RWPE2 (cell line): ENCODE measurements around the gene OR8G5.
A peak's percentile ranks its signal among the peaks of the same experiment; 100 is the strongest.

Experiments
- ATAC-seq: fragments of 200-7000 bp; cut with Tn5 transposase; 3 replicates; pipeline ENCODE4 v1.9.1; 2021; ENCODE audit warnings: low read depth
- DNase-seq: peaks from one replicate; pipeline ENCODE4 v3.0.0-alpha.2; 2020; ENCODE audit warnings: low spot score
- H3K27ac ChIP-seq: fragments of 450-650 bp; 2 replicates; pipeline ENCODE4 v1.5.1; 2017; ENCODE audit warnings: mild to moderate bottlenecking; ENCODE audit not compliant: poor library complexity, severe bottlenecking
- H3K27me3 ChIP-seq: fragments of 250-450 bp; sonication (Bioruptor Pico); 2 replicates; pipeline ENCODE4 v1.5.1; 2021; ENCODE audit warnings: mild to moderate bottlenecking, moderate library complexity; ENCODE audit not compliant: insufficient read depth, poor library complexity, severe bottlenecking
- H3K36me3 ChIP-seq: fragments of 250-450 bp; sonication (Bioruptor Pico); 2 replicates; pipeline ENCODE4 v1.5.1; 2020; ENCODE audit warnings: low read depth, mild to moderate bottlenecking, moderate library complexity
- H3K4me1 ChIP-seq: fragments of 250-450 bp; sonication (Bioruptor Pico); 2 replicates; pipeline ENCODE4 v1.5.1; 2021; ENCODE audit warnings: mild to moderate bottlenecking, moderate library complexity; ENCODE audit not compliant: insufficient read depth, poor library complexity, severe bottlenecking
- H3K4me3 ChIP-seq: fragments of 250-450 bp; sonication (Bioruptor Pico); 2 replicates; pipeline ENCODE4 v1.5.1; 2021; ENCODE audit warnings: mild to moderate bottlenecking, moderate library complexity; ENCODE audit not compliant: severe bottlenecking
- H3K9me3 ChIP-seq: fragments of 250-450 bp; sonication (Bioruptor Pico); 2 replicates; pipeline ENCODE4 v1.5.1; 2021; ENCODE audit warnings: mild to moderate bottlenecking, moderate library complexity; ENCODE audit not compliant: severe bottlenecking
- TF ChIP-seq, protein P1 (sequence below): fragments of 450-650 bp; IDR thresholded peaks from one replicate; pipeline ENCODE4 v1.5.1; 2017; ENCODE audit warnings: mild to moderate bottlenecking, moderate library complexity; ENCODE audit not compliant: poor library complexity, severe bottlenecking

The OR8G5 gene

GRCh38 chr11:124302347-124303125 lies 46.4 kb downstream of the OR8G5 start:
- no peak for ATAC-seq
- Histone ChIP-seq H3K27ac (no peak overlapping the region), H3K4me3 (no peak overlapping the region), H3K27me3 (peaks cover 7% of the 10 kb centered on the region), H3K36me3 (no peaks in the 10 kb centered on the region), H3K9me3 (no peaks in the 10 kb centered on the region), H3K4me1 (no peaks in the 10 kb centered on the region)
- no peak for DNase-seq
- TF ChIP-seq, protein P1, sequence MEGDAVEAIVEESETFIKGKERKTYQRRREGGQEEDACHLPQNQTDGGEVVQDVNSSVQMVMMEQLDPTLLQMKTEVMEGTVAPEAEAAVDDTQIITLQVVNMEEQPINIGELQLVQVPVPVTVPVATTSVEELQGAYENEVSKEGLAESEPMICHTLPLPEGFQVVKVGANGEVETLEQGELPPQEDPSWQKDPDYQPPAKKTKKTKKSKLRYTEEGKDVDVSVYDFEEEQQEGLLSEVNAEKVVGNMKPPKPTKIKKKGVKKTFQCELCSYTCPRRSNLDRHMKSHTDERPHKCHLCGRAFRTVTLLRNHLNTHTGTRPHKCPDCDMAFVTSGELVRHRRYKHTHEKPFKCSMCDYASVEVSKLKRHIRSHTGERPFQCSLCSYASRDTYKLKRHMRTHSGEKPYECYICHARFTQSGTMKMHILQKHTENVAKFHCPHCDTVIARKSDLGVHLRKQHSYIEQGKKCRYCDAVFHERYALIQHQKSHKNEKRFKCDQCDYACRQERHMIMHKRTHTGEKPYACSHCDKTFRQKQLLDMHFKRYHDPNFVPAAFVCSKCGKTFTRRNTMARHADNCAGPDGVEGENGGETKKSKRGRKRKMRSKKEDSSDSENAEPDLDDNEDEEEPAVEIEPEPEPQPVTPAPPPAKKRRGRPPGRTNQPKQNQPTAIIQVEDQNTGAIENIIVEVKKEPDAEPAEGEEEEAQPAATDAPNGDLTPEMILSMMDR: no peak

GRCh38 chr11:124307093-124307492 lies 50.9 kb downstream of the OR8G5 start:
- Histone ChIP-seq H3K4me1 (no peaks in the 10 kb centered on the region), H3K27me3 (peaks cover 16% of the 10 kb centered on the region), H3K9me3 (no peaks in the 10 kb centered on the region), H3K36me3 (no peaks in the 10 kb centered on the region), H3K27ac (no peak overlapping the region), H3K4me3 (no peak overlapping the region)
- no peak for DNase-seq
- no peak for ATAC-seq
- TF ChIP-seq, protein P1: no peak

- Histone ChIP-seq H3K36me3 (no peaks in the 10 kb centered on the region), H3K9me3 (no peaks in the 10 kb centered on the region), H3K27ac (no peak overlapping the region), H3K4me3 (no peak overlapping the region), H3K4me1 (no peaks in the 10 kb centered on the region), H3K27me3 (peaks cover 16% of the 10 kb centered on the region)
- TF ChIP-seq, protein P1: no peak
- peak; percentile 36; the same call in 1 of the 3 replicates for ATAC-seq
- DNase-seq: no peak
Observed at GRCh38 chr11:124310721-124311120, 54.5 kb downstream of the OR8G5 start.

DNA sequence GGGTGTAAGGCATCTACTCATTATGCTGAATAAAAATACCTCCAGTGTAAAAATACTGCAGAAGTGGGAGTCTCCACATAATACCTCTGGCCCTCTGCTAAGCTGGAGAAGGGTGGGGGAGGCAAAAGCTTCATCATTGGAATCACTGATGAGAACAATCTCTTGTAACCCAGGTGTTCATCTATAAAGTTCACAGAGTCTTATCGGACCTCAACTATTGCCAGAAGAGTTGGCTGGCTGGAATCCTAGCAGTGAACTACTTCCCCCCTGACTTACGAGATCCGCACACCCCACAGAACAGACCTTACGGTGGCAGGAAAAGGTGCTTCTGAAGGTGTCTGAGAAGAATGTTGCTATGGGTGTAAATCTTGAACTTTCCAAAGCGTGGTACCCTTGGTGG lies 55.1 kb downstream of the OR8G5 start:
- TF ChIP-seq, protein P1: no peak
- Histone ChIP-seq H3K4me3 (no peak overlapping the region), H3K4me1 (no peaks in the 10 kb centered on the region), H3K36me3 (no peaks in the 10 kb centered on the region), H3K27me3 (peaks cover 16% of the 10 kb centered on the region), H3K27ac (no peak overlapping the region), H3K9me3 (no peaks in the 10 kb centered on the region)
- ATAC-seq: no peak
- no peak for DNase-seq

DNA sequence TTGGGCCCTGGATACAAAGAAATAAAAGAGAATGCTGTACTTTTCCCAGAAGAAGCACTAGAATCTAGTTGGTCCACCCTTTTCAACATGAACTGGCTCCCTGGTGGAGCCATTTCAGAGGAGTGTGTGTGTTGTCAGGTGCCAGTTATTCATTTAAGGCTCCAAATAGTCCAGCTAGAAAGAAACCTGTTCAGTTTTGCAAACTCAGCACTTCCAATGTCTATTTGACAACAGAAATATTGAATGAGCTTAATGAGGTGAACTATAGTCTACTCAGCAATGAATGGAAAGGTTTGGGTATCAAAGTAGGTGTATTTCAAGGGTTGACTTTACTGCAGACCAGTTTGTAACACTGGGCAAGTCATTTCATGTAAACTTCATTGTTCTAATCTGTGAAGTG lies 55.5 kb downstream of the OR8G5 start:
- Histone ChIP-seq H3K36me3 (no peaks in the 10 kb centered on the region), H3K27ac (no peak overlapping the region), H3K4me3 (no peak overlapping the region), H3K9me3 (no peaks in the 10 kb centered on the region), H3K4me1 (no peaks in the 10 kb centered on the region), H3K27me3 (peaks cover 13% of the 10 kb centered on the region)
- TF ChIP-seq, protein P1: no peak
- no peak for DNase-seq
- ATAC-seq: no peak
